K562 (cell line): Measurements from ENCODE around the gene LYPD5. TPM values are rescaled to one million over a fixed set of nuclear protein-coding genes. Genes with fewer than 3 reads are reported as not detected.

Experiments used
- BHLHE40 ChIP-seq: IDR thresholded peaks from 2 replicates; pipeline ENCODE4 v1.6.1; 2011; ENCODE audit warnings: low read length, improper control_type of control experiment
- BRD4 ChIP-seq: fragments of 200-600 bp; sonication (generic); IDR thresholded peaks from 2 replicates; pipeline ENCODE4 v1.6.1; 2017; ENCODE audit warnings: inconsistent platforms
- JUND ChIP-seq, 2 experiments: IDR thresholded peaks; 2 replicates in 1 of 2; 3 replicates in 1 of 2; pipeline ENCODE4 v1.6.1; 2011; ENCODE audit warnings: borderline replicate concordance in 2 of 2, low read depth in 2 of 2, low read length in 2 of 2, improper control_type of control experiment in 1 of 2, missing biosample characterization in 1 of 2, missing genetic modification characterization in 1 of 2, missing genetic modification reagents in 1 of 2
- MAFG ChIP-seq: fragments of 450-650 bp; conservative IDR thresholded peaks from 2 replicates; pipeline ENCODE4 v1.6.1; 2016; ENCODE audit warnings: missing genetic modification characterization, missing compliant biosample characterization
- MEF2D ChIP-seq: conservative IDR thresholded peaks from 2 replicates; pipeline ENCODE4 v1.6.1; 2016; ENCODE audit warnings: low read depth, missing genetic modification characterization, missing compliant biosample characterization
- NCOA6 ChIP-seq: fragments of 450-650 bp; IDR thresholded peaks from 2 replicates; pipeline ENCODE4 v1.6.1; 2017; ENCODE audit warnings: mild to moderate bottlenecking
- NR2F6 ChIP-seq: fragments of 450-650 bp; formaldehyde crosslinking; IDR thresholded peaks from 2 replicates; pipeline ENCODE4 v1.4.0; 2020; ENCODE audit warnings: mild to moderate bottlenecking
- NR3C1 ChIP-seq: sonication (generic); formaldehyde crosslinking; IDR thresholded peaks from 2 replicates; pipeline ENCODE4 v1.8.1; 2022; ENCODE audit warnings: missing genetic modification reagents
- RBM39 ChIP-seq: fragments of 200-400 bp; formaldehyde crosslinking; optimal IDR thresholded peaks from 2 replicates; pipeline ENCODE3; 2018; ENCODE audit warnings: low read depth, low read length
- SIRT6 ChIP-seq: IDR thresholded peaks from one replicate; pipeline ENCODE4 v1.6.1; 2012; ENCODE audit warnings: low read depth, mild to moderate bottlenecking, control low read depth, inconsistent platforms, low read length, moderate library complexity
- ZNF140 ChIP-seq: fragments of 250-450 bp; sonication (Bioruptor Pico); IDR thresholded peaks from 2 replicates; pipeline ENCODE4 v1.8.0; 2021; ENCODE audit warnings: moderate library complexity, mild to moderate bottlenecking, inconsistent platforms
- polyA plus RNA-seq, 8 experiments: library from polyadenylated mRNA; depleted of rRNA in 4 of 8; stranded (reverse) in 5 of 8; unstranded in 3 of 8; fragments of >200 nt; fragmentation: Nextera tagmentation in 2 of 8; fragmentation: Illumina TruSeq in 1 of 8; extraction: Ambion mirVana in 2 of 8; extraction: Trizol in 1 of 8; gene quantifications; 2 replicates each; pipeline versions ENCODE4 v1.2.1 to v1.2.3, GENCODE V29; 2011 to 2014; ENCODE audit warnings: inconsistent platforms in 1 of 8, missing spikeins in 1 of 8
- total RNA-seq, 7 experiments: library from RNA; depleted of rRNA in 6 of 7; stranded (reverse); fragments of >200 nt in 6 of 7; fragmentation: Illumina TruSeq in 2 of 7; extraction: Trizol in 2 of 7; gene quantifications; 2 replicates each; pipeline versions ENCODE4 v1.2.1 to v1.2.3, GENCODE V29; 2011 to 2021; ENCODE audit warnings: low replicate concordance in 1 of 7
- TF ChIP-seq, protein P1 (sequence below): fragments of 250-450 bp; sonication (Bioruptor Pico); IDR thresholded peaks from 2 replicates; pipeline ENCODE4 v1.8.0; 2022; ENCODE audit warnings: inconsistent platforms, mild to moderate bottlenecking, moderate library complexity, borderline replicate concordance
- TF ChIP-seq, protein P2 (sequence below), 2 experiments: fragments of 450-650 bp in 1 of 2; sonication (generic) in 1 of 2; formaldehyde crosslinking in 1 of 2; IDR thresholded peaks; 2 replicates each; pipeline versions ENCODE4 v1.7.1 to v1.9.0; 2016 to 2022; ENCODE audit warnings: inconsistent platforms in 1 of 2, mild to moderate bottlenecking in 1 of 2, missing genetic modification reagents in 1 of 2
- TF ChIP-seq, protein P3 (sequence below): fragments of 450-650 bp; IDR thresholded peaks from 2 replicates; pipeline ENCODE4 v1.6.1; 2018; ENCODE audit warnings: mild to moderate bottlenecking, low read depth; ENCODE audit not compliant: partially characterized antibody

The LYPD5 gene
- total and polyA plus RNA-seq, 9 of the 15 experiments (the other 6 are each of a cell fraction or from before 2014, with no cell fraction given) = 0.03 to 0.22 (median 0.10) TPM; not detected in 3

- TF ChIP-seq JUND (IDR thresholded peaks at IDR 0.05; ENCODE audit: borderline replicate concordance, low read depth, low read length) (0 out of 2 replicates have a peak, but pooled peaks have one; percentile 1), JUND (tag; IDR thresholded peaks at IDR 0.05; ENCODE audit: borderline replicate concordance, low read depth, low read length) (no peak; the same call in 2 of the 3 replicates), BHLHE40 (no peak), SIRT6 (no peak), MEF2D (tag) (no peak), MAFG (tag) (peak; percentile 89), RBM39 (no peak), NR3C1 (CRISPR knock-in tag) (no peak), NR2F6 (CRISPR knock-in tag) (no peak), BRD4 (no peak), ZNF140 (CRISPR knock-in tag) (no peak), NCOA6 (no peak)
- TF ChIP-seq, protein P1, sequence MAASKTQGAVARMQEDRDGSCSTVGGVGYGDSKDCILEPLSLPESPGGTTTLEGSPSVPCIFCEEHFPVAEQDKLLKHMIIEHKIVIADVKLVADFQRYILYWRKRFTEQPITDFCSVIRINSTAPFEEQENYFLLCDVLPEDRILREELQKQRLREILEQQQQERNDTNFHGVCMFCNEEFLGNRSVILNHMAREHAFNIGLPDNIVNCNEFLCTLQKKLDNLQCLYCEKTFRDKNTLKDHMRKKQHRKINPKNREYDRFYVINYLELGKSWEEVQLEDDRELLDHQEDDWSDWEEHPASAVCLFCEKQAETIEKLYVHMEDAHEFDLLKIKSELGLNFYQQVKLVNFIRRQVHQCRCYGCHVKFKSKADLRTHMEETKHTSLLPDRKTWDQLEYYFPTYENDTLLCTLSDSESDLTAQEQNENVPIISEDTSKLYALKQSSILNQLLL = no peak
- TF ChIP-seq, protein P2, sequence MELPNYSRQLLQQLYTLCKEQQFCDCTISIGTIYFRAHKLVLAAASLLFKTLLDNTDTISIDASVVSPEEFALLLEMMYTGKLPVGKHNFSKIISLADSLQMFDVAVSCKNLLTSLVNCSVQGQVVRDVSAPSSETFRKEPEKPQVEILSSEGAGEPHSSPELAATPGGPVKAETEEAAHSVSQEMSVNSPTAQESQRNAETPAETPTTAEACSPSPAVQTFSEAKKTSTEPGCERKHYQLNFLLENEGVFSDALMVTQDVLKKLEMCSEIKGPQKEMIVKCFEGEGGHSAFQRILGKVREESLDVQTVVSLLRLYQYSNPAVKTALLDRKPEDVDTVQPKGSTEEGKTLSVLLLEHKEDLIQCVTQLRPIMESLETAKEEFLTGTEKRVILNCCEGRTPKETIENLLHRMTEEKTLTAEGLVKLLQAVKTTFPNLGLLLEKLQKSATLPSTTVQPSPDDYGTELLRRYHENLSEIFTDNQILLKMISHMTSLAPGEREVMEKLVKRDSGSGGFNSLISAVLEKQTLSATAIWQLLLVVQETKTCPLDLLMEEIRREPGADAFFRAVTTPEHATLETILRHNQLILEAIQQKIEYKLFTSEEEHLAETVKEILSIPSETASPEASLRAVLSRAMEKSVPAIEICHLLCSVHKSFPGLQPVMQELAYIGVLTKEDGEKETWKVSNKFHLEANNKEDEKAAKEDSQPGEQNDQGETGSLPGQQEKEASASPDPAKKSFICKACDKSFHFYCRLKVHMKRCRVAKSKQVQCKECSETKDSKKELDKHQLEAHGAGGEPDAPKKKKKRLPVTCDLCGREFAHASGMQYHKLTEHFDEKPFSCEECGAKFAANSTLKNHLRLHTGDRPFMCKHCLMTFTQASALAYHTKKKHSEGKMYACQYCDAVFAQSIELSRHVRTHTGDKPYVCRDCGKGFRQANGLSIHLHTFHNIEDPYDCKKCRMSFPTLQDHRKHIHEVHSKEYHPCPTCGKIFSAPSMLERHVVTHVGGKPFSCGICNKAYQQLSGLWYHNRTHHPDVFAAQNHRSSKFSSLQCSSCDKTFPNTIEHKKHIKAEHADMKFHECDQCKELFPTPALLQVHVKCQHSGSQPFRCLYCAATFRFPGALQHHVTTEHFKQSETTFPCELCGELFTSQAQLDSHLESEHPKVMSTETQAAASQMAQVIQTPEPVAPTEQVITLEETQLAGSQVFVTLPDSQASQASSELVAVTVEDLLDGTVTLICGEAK (IDR thresholded peaks at IDR 0.05) = no peak
- TF ChIP-seq, protein P2 (CRISPR knock-in tag; IDR thresholded peaks at IDR 0.05) = no peak
- TF ChIP-seq, protein P3, sequence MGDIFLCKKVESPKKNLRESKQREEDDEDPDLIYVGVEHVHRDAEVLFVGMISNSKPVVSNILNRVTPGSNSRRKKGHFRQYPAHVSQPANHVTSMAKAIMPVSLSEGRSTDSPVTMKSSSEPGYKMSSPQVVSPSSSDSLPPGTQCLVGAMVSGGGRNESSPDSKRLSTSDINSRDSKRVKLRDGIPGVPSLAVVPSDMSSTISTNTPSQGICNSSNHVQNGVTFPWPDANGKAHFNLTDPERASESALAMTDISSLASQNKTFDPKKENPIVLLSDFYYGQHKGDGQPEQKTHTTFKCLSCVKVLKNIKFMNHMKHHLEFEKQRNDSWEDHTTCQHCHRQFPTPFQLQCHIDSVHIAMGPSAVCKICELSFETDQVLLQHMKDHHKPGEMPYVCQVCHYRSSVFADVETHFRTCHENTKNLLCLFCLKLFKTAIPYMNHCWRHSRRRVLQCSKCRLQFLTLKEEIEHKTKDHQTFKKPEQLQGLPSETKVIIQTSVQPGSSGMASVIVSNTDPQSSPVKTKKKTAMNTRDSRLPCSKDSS = no peak
These were observed 26.0 kb downstream of the LYPD5 start (continued) for GRCh38 chr19:43776286-43776685.
